HepG2 (cell line): Measurements from ENCODE around the gene COX7A1. TPM values are rescaled to one million over a fixed set of nuclear protein-coding genes. Genes with fewer than 3 reads are reported as not detected.

Experiments used
- ATAD3A ChIP-seq: sonication (generic); formaldehyde crosslinking; IDR thresholded peaks from 2 replicates; pipeline ENCODE4 v1.4.0; 2020; ENCODE audit warnings: missing genetic modification reagents
- ATRX ChIP-seq: sonication (generic); formaldehyde crosslinking; IDR thresholded peaks from 2 replicates; pipeline ENCODE4 v1.4.0; 2020; ENCODE audit warnings: missing genetic modification reagents, borderline replicate concordance
- BRD4 ChIP-seq: sonication (generic); formaldehyde crosslinking; IDR thresholded peaks from 2 replicates; pipeline ENCODE4 v1.4.0; 2020; ENCODE audit warnings: missing genetic modification reagents
- CBX5 ChIP-seq: sonication (generic); formaldehyde crosslinking; IDR thresholded peaks from 2 replicates; pipeline ENCODE4 v1.4.0; 2020; ENCODE audit warnings: missing genetic modification reagents, borderline replicate concordance
- CCDC6 ChIP-seq: sonication (generic); formaldehyde crosslinking; IDR thresholded peaks from 2 replicates; pipeline ENCODE4 v1.8.1; 2022; ENCODE audit warnings: mild to moderate bottlenecking, missing genetic modification reagents, moderate library complexity
- ELF1 ChIP-seq: sonication (generic); formaldehyde crosslinking; IDR thresholded peaks from 2 replicates; pipeline ENCODE4 v1.4.0; 2020; ENCODE audit warnings: missing genetic modification reagents
- HNRNPK ChIP-seq: fragments of 200-400 bp; formaldehyde crosslinking; IDR thresholded peaks from 2 replicates; pipeline ENCODE4 v1.6.1; 2018; ENCODE audit warnings: low read length, low read depth, moderate library complexity, mild to moderate bottlenecking; ENCODE audit not compliant: poor library complexity, severe bottlenecking
- KLF6 ChIP-seq: IDR thresholded peaks from 2 replicates; pipeline ENCODE4 v1.8.0; 2016; ENCODE audit warnings: missing biosample characterization, missing genetic modification reagents
- PHF21A ChIP-seq: sonication (generic); formaldehyde crosslinking; IDR thresholded peaks from 2 replicates; pipeline ENCODE4 v1.5.0; 2020; ENCODE audit warnings: mild to moderate bottlenecking, missing genetic modification reagents
- RFXANK ChIP-seq: IDR thresholded peaks from 2 replicates; pipeline ENCODE4 v1.6.1; 2016
- RXRA ChIP-seq: sonication (generic); formaldehyde crosslinking; IDR thresholded peaks from 2 replicates; pipeline ENCODE4 v1.5.1; 2020; ENCODE audit warnings: missing genetic modification reagents
- YEATS2 ChIP-seq: sonication (generic); formaldehyde crosslinking; IDR thresholded peaks from 2 replicates; pipeline ENCODE4 v1.4.0; 2020; ENCODE audit warnings: missing genetic modification reagents, borderline replicate concordance
- ZBTB38 ChIP-seq: sonication (generic); formaldehyde crosslinking; IDR thresholded peaks from 2 replicates; pipeline ENCODE4 v1.5.1; 2020; ENCODE audit warnings: mild to moderate bottlenecking, missing genetic modification reagents
- ZIK1 ChIP-seq: sonication (generic); formaldehyde crosslinking; IDR thresholded peaks from 2 replicates; pipeline ENCODE4 v1.5.0; 2020; ENCODE audit warnings: mild to moderate bottlenecking, low read depth, missing genetic modification reagents, borderline replicate concordance
- ZNF382 ChIP-seq: sonication (generic); formaldehyde crosslinking; IDR thresholded peaks from 2 replicates; pipeline ENCODE4 v1.5.0; 2020; ENCODE audit warnings: missing genetic modification reagents, mild to moderate bottlenecking, borderline replicate concordance
- ZNF44 ChIP-seq: sonication (generic); formaldehyde crosslinking; IDR thresholded peaks from 2 replicates; pipeline ENCODE4 v1.5.1; 2020; ENCODE audit warnings: mild to moderate bottlenecking, missing genetic modification reagents
- ZNF460 ChIP-seq: sonication (generic); formaldehyde crosslinking; IDR thresholded peaks from 2 replicates; pipeline ENCODE4 v1.5.1; 2020; ENCODE audit warnings: missing genetic modification reagents, mild to moderate bottlenecking, borderline replicate concordance
- ZNF547 ChIP-seq: sonication (generic); formaldehyde crosslinking; IDR thresholded peaks from 2 replicates; pipeline ENCODE4 v1.5.1; 2020; ENCODE audit warnings: mild to moderate bottlenecking, missing genetic modification reagents
- ZNF674 ChIP-seq: sonication (generic); formaldehyde crosslinking; IDR thresholded peaks from 2 replicates; pipeline ENCODE4 v1.5.0; 2020; ENCODE audit warnings: low read depth, mild to moderate bottlenecking, missing genetic modification reagents
- ZNF713 ChIP-seq: sonication (generic); formaldehyde crosslinking; IDR thresholded peaks from 2 replicates; pipeline ENCODE4 v1.4.0; 2020; ENCODE audit warnings: mild to moderate bottlenecking, missing genetic modification reagents
- ZNF83 ChIP-seq: sonication (generic); formaldehyde crosslinking; IDR thresholded peaks from 2 replicates; pipeline ENCODE4 v1.4.0; 2020; ENCODE audit warnings: missing genetic modification reagents, mild to moderate bottlenecking, borderline replicate concordance
- polyA plus RNA-seq, 8 experiments: library from polyadenylated mRNA; depleted of rRNA in 3 of 8; stranded (reverse) in 7 of 8; unstranded in 1 of 8; fragments of >200 nt; fragmentation: Illumina TruSeq in 4 of 8; extraction: Trizol in 4 of 8; gene quantifications; 2 replicates each; pipeline versions ENCODE4 v1.2.1 to v1.2.3, GENCODE V29; 2011 to 2016; ENCODE audit warnings: low read depth in 4 of 8, missing spikeins in 1 of 8, mixed read lengths in 1 of 8; ENCODE audit not compliant: insufficient read depth in 1 of 8
- total RNA-seq, 5 experiments: library from RNA; depleted of rRNA; stranded (reverse); fragments of >200 nt; fragmentation: Illumina TruSeq; extraction: Trizol; gene quantifications; 2 replicates each; pipeline ENCODE4 v1.2.3, GENCODE V29; 2016; ENCODE audit warnings: low read depth in 1 of 5
- TF ChIP-seq, protein P1 (sequence below): sonication (generic); formaldehyde crosslinking; IDR thresholded peaks from 2 replicates; pipeline ENCODE4 v1.4.0; 2020; ENCODE audit warnings: low read depth, mild to moderate bottlenecking, missing genetic modification reagents
- TF ChIP-seq, protein P2 (sequence below): sonication (generic); formaldehyde crosslinking; IDR thresholded peaks from 2 replicates; pipeline ENCODE4 v1.4.0; 2020; ENCODE audit warnings: missing genetic modification reagents
- TF ChIP-seq, protein P3 (sequence below): IDR thresholded peaks from 2 replicates; pipeline ENCODE4 v1.6.1; 2016; ENCODE audit warnings: mild to moderate bottlenecking
- TF ChIP-seq, protein P4 (sequence below): sonication (generic); formaldehyde crosslinking; IDR thresholded peaks from 2 replicates; pipeline ENCODE4 v1.4.0; 2020; ENCODE audit warnings: missing genetic modification reagents, mild to moderate bottlenecking, borderline replicate concordance

Gene COX7A1
- total and polyA plus RNA-seq, 2 of the 13 experiments (the other 11 are each of a cell fraction or from before 2014, with no cell fraction given), result not detected

DNA sequence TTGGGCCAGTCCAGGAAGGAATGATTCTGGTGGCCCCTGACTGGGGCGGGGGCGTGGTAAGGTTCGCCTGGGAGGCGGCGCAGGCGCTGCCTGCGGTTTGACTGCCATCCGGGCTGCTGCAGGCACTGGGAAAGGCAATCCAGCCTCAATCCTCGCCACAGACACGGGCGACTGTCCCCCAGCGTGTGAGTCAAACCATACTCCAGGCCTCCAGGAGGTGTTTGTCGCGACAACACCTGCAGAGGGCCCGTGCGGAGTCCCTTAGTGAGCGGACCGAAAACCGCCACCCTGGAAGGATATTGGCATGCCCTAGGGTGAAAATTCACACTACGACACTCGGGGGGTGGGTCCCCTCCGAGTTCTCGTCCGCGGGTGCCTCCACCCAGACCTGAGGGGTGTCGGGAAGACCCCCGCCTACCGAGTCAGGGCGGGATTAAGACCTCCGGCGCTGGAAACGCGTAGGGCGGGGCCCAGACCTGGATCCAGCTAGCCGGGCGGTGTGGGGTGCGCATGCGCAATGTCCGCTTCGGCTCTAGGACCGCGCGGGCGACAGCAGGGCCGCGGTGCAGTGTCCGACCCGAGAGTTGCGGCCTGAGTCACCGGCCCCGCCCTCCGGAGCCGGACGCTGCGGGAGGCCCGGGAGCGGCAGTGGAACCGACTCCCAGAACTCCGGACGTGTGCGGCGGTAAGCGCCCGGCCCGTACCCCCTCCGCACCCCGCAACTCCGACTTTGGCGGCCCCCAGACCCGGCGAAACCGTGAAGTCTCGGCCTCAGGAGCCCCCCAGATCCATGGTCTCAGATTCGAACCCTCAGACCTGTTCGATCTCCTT is 12.6 kb downstream of the COX7A1 start, which contains the start of gene CAPNS1 (continued):
- TF ChIP-seq, protein P1, sequence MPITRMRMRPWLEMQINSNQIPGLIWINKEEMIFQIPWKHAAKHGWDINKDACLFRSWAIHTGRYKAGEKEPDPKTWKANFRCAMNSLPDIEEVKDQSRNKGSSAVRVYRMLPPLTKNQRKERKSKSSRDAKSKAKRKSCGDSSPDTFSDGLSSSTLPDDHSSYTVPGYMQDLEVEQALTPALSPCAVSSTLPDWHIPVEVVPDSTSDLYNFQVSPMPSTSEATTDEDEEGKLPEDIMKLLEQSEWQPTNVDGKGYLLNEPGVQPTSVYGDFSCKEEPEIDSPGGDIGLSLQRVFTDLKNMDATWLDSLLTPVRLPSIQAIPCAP (CRISPR knock-in tag), result no peak
- TF ChIP-seq RXRA (peak; percentile 72), ZIK1 (CRISPR knock-in tag) (peak; percentile 95), PHF21A (no peak), ELF1 (no peak; the same call in 1 of the 2 replicates), ZBTB38 (CRISPR knock-in tag) (peak; percentile 62; the same call in 1 of the 2 replicates), ATAD3A (CRISPR knock-in tag) (no peak), BRD4 (no peak; the same call in 1 of the 2 replicates), ZNF44 (peak; percentile 79; the same call in 1 of the 2 replicates), ZNF674 (CRISPR knock-in tag) (no peak), ZNF460 (CRISPR knock-in tag) (no peak; the same call in 1 of the 2 replicates), ZNF382 (CRISPR knock-in tag) (no peak), CCDC6 (CRISPR knock-in tag) (peak; percentile 68; the same call in 1 of the 2 replicates), ATRX (CRISPR knock-in tag) (no peak), ZNF713 (CRISPR knock-in tag) (0 out of 2 replicates have a peak, but pooled peaks have one; percentile 90), KLF6 (CRISPR knock-in tag) (no peak), CBX5 (CRISPR knock-in tag) (no peak), ZNF83 (CRISPR knock-in tag) (no peak), HNRNPK (peak; percentile 46), ZNF547 (CRISPR knock-in tag) (0 out of 2 replicates have a peak, but pooled peaks have one; percentile 56), RFXANK (CRISPR knock-in tag) (0 out of 2 replicates have a peak, but pooled peaks have one; percentile 35), YEATS2 (CRISPR knock-in tag) (peak; percentile 83)
- TF ChIP-seq, protein P2, sequence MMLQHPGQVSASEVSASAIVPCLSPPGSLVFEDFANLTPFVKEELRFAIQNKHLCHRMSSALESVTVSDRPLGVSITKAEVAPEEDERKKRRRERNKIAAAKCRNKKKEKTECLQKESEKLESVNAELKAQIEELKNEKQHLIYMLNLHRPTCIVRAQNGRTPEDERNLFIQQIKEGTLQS (CRISPR knock-in tag), result peak; percentile 86
- TF ChIP-seq, protein P3, sequence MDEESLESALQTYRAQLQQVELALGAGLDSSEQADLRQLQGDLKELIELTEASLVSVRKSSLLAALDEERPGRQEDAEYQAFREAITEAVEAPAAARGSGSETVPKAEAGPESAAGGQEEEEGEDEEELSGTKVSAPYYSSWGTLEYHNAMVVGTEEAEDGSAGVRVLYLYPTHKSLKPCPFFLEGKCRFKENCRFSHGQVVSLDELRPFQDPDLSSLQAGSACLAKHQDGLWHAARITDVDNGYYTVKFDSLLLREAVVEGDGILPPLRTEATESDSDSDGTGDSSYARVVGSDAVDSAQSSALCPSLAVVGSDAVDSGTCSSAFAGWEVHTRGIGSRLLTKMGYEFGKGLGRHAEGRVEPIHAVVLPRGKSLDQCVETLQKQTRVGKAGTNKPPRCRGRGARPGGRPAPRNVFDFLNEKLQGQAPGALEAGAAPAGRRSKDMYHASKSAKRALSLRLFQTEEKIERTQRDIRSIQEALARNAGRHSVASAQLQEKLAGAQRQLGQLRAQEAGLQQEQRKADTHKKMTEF (CRISPR knock-in tag), result peak; percentile 94
- TF ChIP-seq, protein P4, sequence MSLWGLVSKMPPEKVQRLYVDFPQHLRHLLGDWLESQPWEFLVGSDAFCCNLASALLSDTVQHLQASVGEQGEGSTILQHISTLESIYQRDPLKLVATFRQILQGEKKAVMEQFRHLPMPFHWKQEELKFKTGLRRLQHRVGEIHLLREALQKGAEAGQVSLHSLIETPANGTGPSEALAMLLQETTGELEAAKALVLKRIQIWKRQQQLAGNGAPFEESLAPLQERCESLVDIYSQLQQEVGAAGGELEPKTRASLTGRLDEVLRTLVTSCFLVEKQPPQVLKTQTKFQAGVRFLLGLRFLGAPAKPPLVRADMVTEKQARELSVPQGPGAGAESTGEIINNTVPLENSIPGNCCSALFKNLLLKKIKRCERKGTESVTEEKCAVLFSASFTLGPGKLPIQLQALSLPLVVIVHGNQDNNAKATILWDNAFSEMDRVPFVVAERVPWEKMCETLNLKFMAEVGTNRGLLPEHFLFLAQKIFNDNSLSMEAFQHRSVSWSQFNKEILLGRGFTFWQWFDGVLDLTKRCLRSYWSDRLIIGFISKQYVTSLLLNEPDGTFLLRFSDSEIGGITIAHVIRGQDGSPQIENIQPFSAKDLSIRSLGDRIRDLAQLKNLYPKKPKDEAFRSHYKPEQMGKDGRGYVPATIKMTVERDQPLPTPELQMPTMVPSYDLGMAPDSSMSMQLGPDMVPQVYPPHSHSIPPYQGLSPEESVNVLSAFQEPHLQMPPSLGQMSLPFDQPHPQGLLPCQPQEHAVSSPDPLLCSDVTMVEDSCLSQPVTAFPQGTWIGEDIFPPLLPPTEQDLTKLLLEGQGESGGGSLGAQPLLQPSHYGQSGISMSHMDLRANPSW, result peak; percentile 21; the same call in 1 of the 2 replicates
